ENCODE measurements around the gene FER1L5. TPM values are rescaled to one million over a fixed set of nuclear protein-coding genes. Genes with fewer than 3 reads are reported as not detected.

Gene FER1L5
- total RNA-seq, 4 donors from 2014 or later = under 0.01 TPM; not detected in 3

DNA sequence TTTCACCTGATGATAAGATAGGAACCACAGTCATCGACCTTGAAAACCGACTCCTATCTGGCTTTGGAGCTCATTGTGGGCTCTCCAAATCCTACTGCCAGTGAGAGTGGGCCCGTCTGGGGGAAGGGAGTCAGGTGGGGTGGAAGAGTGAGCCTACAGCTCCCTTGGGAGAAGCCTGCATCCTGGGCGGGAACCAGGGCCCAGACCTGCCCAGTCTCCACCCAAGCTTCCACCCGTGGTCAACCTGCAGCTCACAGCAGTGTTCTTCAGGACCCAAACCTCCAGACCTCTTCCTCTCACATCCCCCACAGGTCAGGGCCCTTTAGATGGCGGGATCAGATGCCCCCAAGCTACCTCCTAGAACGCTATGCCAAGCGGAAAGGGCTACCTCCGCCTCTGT is 57.1 kb downstream of the FER1L5 start:
- intact Hi-C loops (cut with DNase I) = no loop called here
- H3K27me3 ChIP-seq = no peaks in the 10 kb centered on the region
- H3K4me1 ChIP-seq = no peaks in the 10 kb centered on the region
- DNase-seq (ENCODE audit: extremely low spot score) = no peak
- H3K36me3 ChIP-seq = peaks cover 0 to 41% (median 28%) of the 10 kb centered on the region in 4 donors
- H3K9me3 ChIP-seq = no peaks in the 10 kb centered on the region
- TF ChIP-seq POLR2A (IDR thresholded peaks at IDR 0.05; ENCODE audit: low read depth) = no peak
- TF ChIP-seq EP300 (IDR thresholded peaks at IDR 0.05) = no peak
- no peak for TF ChIP-seq CTCF (IDR thresholded peaks at IDR 0.05)
- TF ChIP-seq POLR2AphosphoS5 (IDR thresholded peaks at IDR 0.05) = no peak
- no peak overlapping the region for H3K27ac ChIP-seq (replicated peaks in 1 of 4)
- WGBS = 95% methylated on average over 4 of the region's 9 CpGs
- no peak overlapping the region for H3K4me3 ChIP-seq

DNA sequence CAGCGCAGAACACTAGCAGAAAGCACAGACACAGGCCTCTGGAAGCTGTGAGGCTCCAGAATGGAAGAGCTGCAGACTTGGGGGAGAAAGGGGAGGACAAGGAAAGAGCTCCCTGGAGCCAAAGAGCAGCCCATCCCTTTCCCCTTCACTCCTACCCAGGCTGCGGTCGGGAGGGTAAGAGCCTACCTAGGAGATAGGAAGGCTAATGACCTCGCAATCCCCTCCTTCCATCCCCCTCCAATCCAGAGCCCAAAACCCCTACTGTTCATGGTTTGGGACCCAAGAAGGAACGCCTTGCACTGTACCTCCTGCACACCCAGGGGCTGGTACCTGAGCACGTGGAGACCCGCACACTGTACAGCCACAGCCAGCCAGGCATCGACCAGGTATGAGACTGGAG is 57.5 kb downstream of the FER1L5 start:
- no peaks in the 10 kb centered on the region for H3K4me1 ChIP-seq
- WGBS = 94% methylated on average over 8 of the region's 8 CpGs
- intact Hi-C loops (cut with DNase I) = no loop called here
- DNase-seq (ENCODE audit: extremely low spot score) = no peak
- H3K4me3 ChIP-seq = no peak overlapping the region
- H3K27ac ChIP-seq (replicated peaks in 1 of 4) = no peak overlapping the region
- H3K9me3 ChIP-seq = no peaks in the 10 kb centered on the region
- peaks cover 3 to 46% (median 33%) of the 10 kb centered on the region in 4 donors for H3K36me3 ChIP-seq
- no peak for TF ChIP-seq POLR2AphosphoS5 (IDR thresholded peaks at IDR 0.05)
- no peak for TF ChIP-seq POLR2A (IDR thresholded peaks at IDR 0.05; ENCODE audit: low read depth)
- TF ChIP-seq CTCF (IDR thresholded peaks at IDR 0.05) = no peak
- TF ChIP-seq EP300 (IDR thresholded peaks at IDR 0.05) = no peak
- no peaks in the 10 kb centered on the region for H3K27me3 ChIP-seq

- H3K4me1 ChIP-seq = no peaks in the 10 kb centered on the region
- TF ChIP-seq POLR2A (IDR thresholded peaks at IDR 0.05; ENCODE audit: low read depth) (no peak), POLR2AphosphoS5 (IDR thresholded peaks at IDR 0.05) (no peak), EP300 (IDR thresholded peaks at IDR 0.05) (no peak), CTCF (IDR thresholded peaks at IDR 0.05) (no peak)
- WGBS = 85% methylated on average over 2 of the region's 6 CpGs
- H3K27me3 ChIP-seq = no peaks in the 10 kb centered on the region
- no peak overlapping the region for H3K4me3 ChIP-seq
- no peak for DNase-seq (ENCODE audit: extremely low spot score)
- no peak overlapping the region for H3K27ac ChIP-seq (replicated peaks in 1 of 4)
- no peaks in the 10 kb centered on the region for H3K9me3 ChIP-seq
- H3K36me3 ChIP-seq = peaks cover 16 to 62% (median 48%) of the 10 kb centered on the region in 4 donors
- intact Hi-C loops (cut with DNase I) = no loop called here
These were observed 59.1 kb downstream of the FER1L5 start for GRCh38 chr2:96701636-96702035.

DNA sequence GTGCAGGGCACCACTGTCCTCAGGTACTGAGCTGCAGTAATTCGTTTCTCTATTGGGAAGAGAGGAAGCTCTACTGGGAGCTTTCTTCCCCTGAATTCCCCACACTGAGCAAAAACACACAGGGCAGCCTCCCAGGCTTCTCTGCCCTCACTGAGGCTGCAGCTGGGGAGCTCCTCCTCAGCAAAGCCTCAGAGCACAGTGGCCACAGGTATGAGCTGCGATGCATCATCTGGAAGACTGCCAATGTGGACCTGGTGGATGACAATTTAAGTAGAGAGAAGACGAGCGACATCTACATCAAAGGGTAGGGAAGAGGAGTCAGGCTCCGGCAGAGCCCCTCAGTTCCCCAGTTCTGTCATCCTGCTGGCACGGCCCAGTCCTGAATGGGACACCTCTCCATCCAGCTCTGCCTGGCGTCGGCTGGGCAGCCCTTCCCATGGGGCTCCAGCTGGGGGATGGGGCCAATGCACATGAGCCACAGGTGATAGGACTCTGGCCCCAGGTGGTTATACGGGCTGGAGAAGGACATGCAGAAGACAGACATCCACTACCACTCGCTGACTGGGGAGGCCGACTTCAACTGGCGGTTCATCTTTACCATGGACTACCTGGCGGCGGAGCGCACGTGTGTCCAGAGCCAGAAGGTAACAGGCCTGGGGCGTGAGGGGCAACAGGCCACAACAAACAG is 59.7 kb downstream of the FER1L5 start:
- H3K4me3 ChIP-seq = no peak overlapping the region
- TF ChIP-seq CTCF (IDR thresholded peaks at IDR 0.05) = no peak
- no peak for TF ChIP-seq POLR2AphosphoS5 (IDR thresholded peaks at IDR 0.05)
- no peak for TF ChIP-seq POLR2A (IDR thresholded peaks at IDR 0.05; ENCODE audit: low read depth)
- TF ChIP-seq EP300 (IDR thresholded peaks at IDR 0.05) = no peak
- peaks cover 22 to 68% (median 54%) of the 10 kb centered on the region in 4 donors for H3K36me3 ChIP-seq
- no peaks in the 10 kb centered on the region for H3K4me1 ChIP-seq
- no peak for DNase-seq (ENCODE audit: extremely low spot score)
- intact Hi-C loops (cut with DNase I) = no loop called here
- no peaks in the 10 kb centered on the region for H3K9me3 ChIP-seq
- 94% methylated on average over 9 of the region's 17 CpGs for WGBS
- H3K27ac ChIP-seq (replicated peaks in 1 of 4) = no peak overlapping the region
- no peaks in the 10 kb centered on the region for H3K27me3 ChIP-seq

Data from esophagus muscularis mucosa (tissue), 4 donors.